Amniotic stem cell (primary cell): Measurements from ENCODE around the gene DUSP11.
"Not testable (repeated sequence)": the region's sequence is repeated elsewhere in the genome, so short reads cannot be mapped to it uniquely, and the experiment has no call there.

Experiments
- DNase-seq: peaks from one replicate; lab custom pipeline; 2025; lab: John Stamatoyannopoulos, UW

DUSP11 gene

DNA sequence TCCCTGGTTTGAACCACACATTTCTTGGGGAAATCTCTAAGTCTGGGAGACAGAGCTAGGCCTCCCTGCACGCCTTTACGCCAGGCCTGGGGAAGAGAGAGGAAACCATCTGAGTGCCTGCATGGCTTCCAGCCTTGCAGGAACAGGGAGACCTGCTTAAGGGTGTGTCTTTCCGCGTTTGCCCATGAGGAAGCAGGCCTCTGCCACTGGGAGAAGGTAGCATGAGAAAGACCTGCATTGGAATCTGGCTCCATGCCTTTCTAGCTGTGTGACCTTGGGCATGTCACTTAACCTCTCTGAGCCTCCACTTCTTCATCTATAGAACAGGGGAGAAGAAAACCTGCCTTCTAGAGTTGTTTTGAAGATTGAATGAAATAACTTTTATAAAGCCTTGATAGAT, 62.2 kb downstream of the DUSP11 start:
- not testable (repeated sequence) for DNase-seq

DNA sequence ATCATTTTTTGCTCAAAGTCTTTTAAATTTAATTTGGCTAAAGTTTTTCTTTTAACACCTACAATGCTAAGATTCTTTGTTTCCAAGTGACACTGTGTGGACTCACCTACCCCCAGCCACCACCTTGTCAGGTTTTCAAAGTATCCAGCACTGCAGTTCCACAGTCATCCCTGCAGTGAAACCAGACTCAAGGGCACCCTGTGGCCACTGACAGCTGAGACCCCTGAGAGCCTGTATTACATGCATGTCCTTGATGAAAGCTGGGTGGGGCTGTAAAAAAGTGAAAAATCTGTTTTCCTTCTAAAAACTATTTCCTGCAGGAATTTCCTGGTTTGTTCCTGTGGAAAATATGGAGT, 62.7 kb downstream of the DUSP11 start:
- no peak for DNase-seq

DNA sequence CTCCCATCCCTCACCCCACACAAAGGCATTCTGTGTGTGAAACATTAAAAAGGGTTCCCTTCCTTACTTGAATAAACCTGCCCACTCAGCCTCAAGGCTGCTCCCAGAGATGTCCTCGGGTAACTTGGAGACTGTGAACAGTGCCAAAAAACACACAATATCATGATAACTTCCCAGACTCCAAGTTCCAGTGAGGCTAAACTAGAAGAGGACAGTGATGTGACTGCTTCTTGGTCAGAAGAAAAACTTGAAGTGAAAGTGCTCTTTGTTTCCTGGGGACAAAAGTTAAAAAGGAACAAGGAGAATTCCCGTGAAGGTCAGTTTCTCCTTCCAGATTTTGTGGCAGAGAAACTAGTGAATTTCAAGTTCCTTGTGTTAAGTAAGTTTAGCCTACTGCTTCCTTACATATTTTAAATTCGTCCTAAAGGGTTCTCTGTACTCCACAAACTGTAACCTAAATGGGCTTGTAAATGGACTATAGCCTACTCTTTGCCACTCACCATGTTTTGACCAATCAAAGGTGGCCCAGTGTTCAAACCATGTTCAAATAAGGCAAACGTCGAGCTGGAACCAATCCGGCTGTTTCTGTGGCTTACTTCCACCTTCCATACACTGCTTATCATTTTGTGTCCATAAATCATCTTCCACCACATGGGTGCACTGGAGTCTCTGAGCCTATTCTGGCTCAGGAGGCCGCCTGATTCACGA, 63.2 kb downstream of the DUSP11 start:
- DNase-seq: no peak

GRCh38 chr2:73714091-73714490, 65.8 kb downstream of the DUSP11 start:
- no peak for DNase-seq
